ENCODE measurements around the gene NFS1.

NFS1 gene

GRCh38 chr20:35734374-35734773, 35.2 kb upstream of the NFS1 start:
- in situ Hi-C loops (cut with MboI; ENCODE audit: low sequenced_read_pairs, unreplicated experiment), result no loop called here
- TF ChIP-seq CTCF (IDR thresholded peaks at IDR 0.05; ENCODE audit: borderline replicate concordance, control extremely low read depth, extremely low read depth, insufficient read depth, missing control alignments), result no peak
- no peak for DNase-seq (ENCODE audit: low spot score)

- DNase-seq (ENCODE audit: low spot score), result no peak
- TF ChIP-seq CTCF (IDR thresholded peaks at IDR 0.05; ENCODE audit: borderline replicate concordance, control extremely low read depth, extremely low read depth, insufficient read depth, missing control alignments), result no peak
- in situ Hi-C loops (cut with MboI; ENCODE audit: low sequenced_read_pairs, unreplicated experiment), result no loop called here
Measured at GRCh38 chr20:35732644-35732982, 33.5 kb upstream of the NFS1 start.

- in situ Hi-C loops (cut with MboI; ENCODE audit: low sequenced_read_pairs, unreplicated experiment), result no loop called here
- DNase-seq (ENCODE audit: low spot score), result no peak
- no peak for TF ChIP-seq CTCF (IDR thresholded peaks at IDR 0.05; ENCODE audit: borderline replicate concordance, control extremely low read depth, extremely low read depth, insufficient read depth, missing control alignments)
Measured at GRCh38 chr20:35731862-35732643, 32.9 kb upstream of the NFS1 start.

- in situ Hi-C loops (cut with MboI; ENCODE audit: low sequenced_read_pairs, unreplicated experiment), result no loop called here
- DNase-seq (ENCODE audit: low spot score), result no peak
- TF ChIP-seq CTCF (IDR thresholded peaks at IDR 0.05; ENCODE audit: borderline replicate concordance, control extremely low read depth, extremely low read depth, insufficient read depth, missing control alignments), result no peak
Measured at GRCh38 chr20:35731469-35731788, 32.3 kb upstream of the NFS1 start.

GRCh38 chr20:35730583-35731468, 31.7 kb upstream of the NFS1 start:
- in situ Hi-C loops (cut with MboI; ENCODE audit: low sequenced_read_pairs, unreplicated experiment), result no loop called here
- TF ChIP-seq CTCF (IDR thresholded peaks at IDR 0.05; ENCODE audit: borderline replicate concordance, control extremely low read depth, extremely low read depth, insufficient read depth, missing control alignments), result no peak
- no peak for DNase-seq (ENCODE audit: low spot score)

GRCh38 chr20:35729836-35730582, 30.9 kb upstream of the NFS1 start:
- in situ Hi-C loops (cut with MboI; ENCODE audit: low sequenced_read_pairs, unreplicated experiment), result no loop called here
- no peak for DNase-seq (ENCODE audit: low spot score)

More at GRCh38 chr20:35729836-35730582, 30.9 kb upstream of the NFS1 start:
- no peak for TF ChIP-seq CTCF (IDR thresholded peaks at IDR 0.05; ENCODE audit: borderline replicate concordance, control extremely low read depth, extremely low read depth, insufficient read depth, missing control alignments)
